T-helper 2 cell (primary cell): ENCODE measurements around the gene STMP1.
"Not testable (repeated sequence)": the region's sequence is repeated elsewhere in the genome, so short reads cannot be mapped to it uniquely, and the experiment has no call there.

Source experiments
- DNase-seq, 5 experiments: peaks; one replicate each; pipeline versions ENCODE4 v3.0.0 to v3.0.0-alpha.2; 2012 to 2022

STMP1 gene

GRCh38 chr7:135665042-135665441 lies 2.7 kb downstream of the STMP1 start:
- DNase-seq = no peak

GRCh38 chr7:135666156-135666555 lies 3.8 kb downstream of the STMP1 start:
- no peak for DNase-seq

GRCh38 chr7:135666846-135667245 lies 4.5 kb downstream of the STMP1 start:
- no peak for DNase-seq

- DNase-seq = not testable (repeated sequence)
Observed at GRCh38 chr7:135667626-135668025, 5.3 kb downstream of the STMP1 start.

- not testable (repeated sequence) for DNase-seq
Observed at GRCh38 chr7:135668852-135669395, 6.6 kb downstream of the STMP1 start.

GRCh38 chr7:135669774-135670173 lies 7.5 kb downstream of the STMP1 start:
- DNase-seq = no peak

GRCh38 chr7:135670179-135670578 lies 7.9 kb downstream of the STMP1 start:
- no peak for DNase-seq

GRCh38 chr7:135672560-135673359 lies 10.4 kb downstream of the STMP1 start:
- DNase-seq = peak in 1 of 5 experiments; percentile 47

- DNase-seq = no peak
Observed at GRCh38 chr7:135673360-135673706, 11.0 kb downstream of the STMP1 start.

- DNase-seq = no peak
Observed at GRCh38 chr7:135678612-135679575, 16.6 kb downstream of the STMP1 start.

GRCh38 chr7:135681762-135682161 lies 19.4 kb downstream of the STMP1 start:
- no peak for DNase-seq

- no peak for DNase-seq
Observed at GRCh38 chr7:135682191-135682590, 19.9 kb downstream of the STMP1 start.

GRCh38 chr7:135683609-135684008 lies 21.3 kb downstream of the STMP1 start:
- DNase-seq = no peak

- no peak for DNase-seq
Observed at GRCh38 chr7:135684136-135684535, 21.8 kb downstream of the STMP1 start.

- DNase-seq = no peak
Observed at GRCh38 chr7:135684699-135685098, 22.4 kb downstream of the STMP1 start.

- DNase-seq = no peak
Observed at GRCh38 chr7:135685306-135686084, 23.2 kb downstream of the STMP1 start.

- DNase-seq = no peak
Observed at GRCh38 chr7:135687466-135687865, 25.2 kb downstream of the STMP1 start.

- no peak for DNase-seq
Observed at GRCh38 chr7:135690566-135690965, 28.3 kb downstream of the STMP1 start.

- DNase-seq = no peak
Observed at GRCh38 chr7:135692055-135692454, 29.7 kb downstream of the STMP1 start.

GRCh38 chr7:135692606-135693005 lies 30.3 kb downstream of the STMP1 start:
- DNase-seq = not testable (repeated sequence)

GRCh38 chr7:135693558-135693957 lies 31.2 kb downstream of the STMP1 start:
- DNase-seq = no peak

GRCh38 chr7:135697276-135698049 lies 35.1 kb downstream of the STMP1 start:
- no peak for DNase-seq
